NB4 (cell line): ENCODE results near the gene ADAM12.

Source experiments
- POLR2A ChIP-seq: IDR thresholded peaks from 2 replicates; pipeline ENCODE4 v1.6.1; 2011; ENCODE audit warnings: mild to moderate bottlenecking; ENCODE audit not compliant: insufficient read length; ENCODE audit errors: extremely low read depth
- TF ChIP-seq, protein P1 (sequence below): IDR thresholded peaks from one replicate; pipeline ENCODE4 v1.5.1; 2012; ENCODE audit warnings: low read depth, low read length

DNA sequence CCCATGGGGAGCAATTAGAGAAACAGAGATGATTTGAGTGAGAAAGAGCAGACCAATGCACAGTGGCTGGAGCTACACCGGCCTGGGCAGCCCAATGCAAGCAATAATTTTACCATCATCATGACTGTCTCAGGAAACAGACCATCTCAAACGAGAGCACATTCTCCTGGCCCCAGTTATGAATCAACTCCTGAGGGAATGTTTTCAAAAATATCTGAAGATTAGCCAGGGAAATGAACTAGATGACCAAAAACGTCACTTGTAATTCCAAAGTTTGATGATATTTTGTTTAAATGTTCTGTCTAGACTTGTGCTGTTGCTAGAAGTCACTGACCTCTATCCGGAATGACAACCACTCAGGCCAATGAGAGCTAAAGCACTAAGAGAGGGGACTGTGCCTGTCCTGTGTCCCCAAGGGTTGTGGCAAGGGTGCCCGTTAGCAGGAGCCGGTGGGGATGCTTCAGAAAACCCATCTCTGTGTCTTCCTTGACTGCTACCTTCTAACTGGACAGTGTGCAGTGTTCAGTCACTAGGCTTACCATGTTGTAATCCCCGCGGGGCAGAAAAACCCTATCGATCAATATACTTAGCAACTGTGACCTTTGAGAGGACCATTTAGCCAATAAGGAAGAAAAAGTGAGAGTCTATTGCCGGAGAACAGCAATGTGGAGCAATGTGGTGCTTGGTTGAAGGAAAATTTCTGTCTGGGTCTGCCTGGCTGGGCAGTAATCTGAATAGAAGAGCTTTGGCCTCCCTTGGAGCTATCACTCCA is 202.4 kb downstream of the ADAM12 start:
- TF ChIP-seq, protein P1, sequence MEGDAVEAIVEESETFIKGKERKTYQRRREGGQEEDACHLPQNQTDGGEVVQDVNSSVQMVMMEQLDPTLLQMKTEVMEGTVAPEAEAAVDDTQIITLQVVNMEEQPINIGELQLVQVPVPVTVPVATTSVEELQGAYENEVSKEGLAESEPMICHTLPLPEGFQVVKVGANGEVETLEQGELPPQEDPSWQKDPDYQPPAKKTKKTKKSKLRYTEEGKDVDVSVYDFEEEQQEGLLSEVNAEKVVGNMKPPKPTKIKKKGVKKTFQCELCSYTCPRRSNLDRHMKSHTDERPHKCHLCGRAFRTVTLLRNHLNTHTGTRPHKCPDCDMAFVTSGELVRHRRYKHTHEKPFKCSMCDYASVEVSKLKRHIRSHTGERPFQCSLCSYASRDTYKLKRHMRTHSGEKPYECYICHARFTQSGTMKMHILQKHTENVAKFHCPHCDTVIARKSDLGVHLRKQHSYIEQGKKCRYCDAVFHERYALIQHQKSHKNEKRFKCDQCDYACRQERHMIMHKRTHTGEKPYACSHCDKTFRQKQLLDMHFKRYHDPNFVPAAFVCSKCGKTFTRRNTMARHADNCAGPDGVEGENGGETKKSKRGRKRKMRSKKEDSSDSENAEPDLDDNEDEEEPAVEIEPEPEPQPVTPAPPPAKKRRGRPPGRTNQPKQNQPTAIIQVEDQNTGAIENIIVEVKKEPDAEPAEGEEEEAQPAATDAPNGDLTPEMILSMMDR = no peak
- TF ChIP-seq POLR2A = no peak
